ENCODE data around the gene RILPL1. TPM values are rescaled to one million over a fixed set of nuclear protein-coding genes. Genes with fewer than 3 reads are reported as not detected.

Gene RILPL1
- polyA plus RNA-seq, 1 donor (not counting 4 experiments of a cell fraction or from before 2014, with no cell fraction given) = 17.0 TPM

GRCh38 chr12:123471374-123472068 is 62.0 kb downstream of the RILPL1 start:
- H3K36me3 ChIP-seq (ENCODE audit: control insufficient read depth in 2 of 2, extremely low read depth in 1 of 2, insufficient read depth in 2 of 2, low read length in 2 of 2) = peaks cover 14 to 24% of the 10 kb centered on the region in 2 experiments
- TF ChIP-seq EZH2 (IDR thresholded peaks at IDR 0.05; ENCODE audit: low read length) (no peak), CTCF (optimal IDR thresholded peaks at IDR 0.05 in 1 of 3, IDR thresholded peaks at IDR 0.05 in 1 of 3, conservative IDR thresholded peaks at IDR 0.05 in 1 of 3; ENCODE audit: extremely low read depth in 1 of 3, insufficient read depth in 2 of 3, low read length in 3 of 3) (no peak)
- no peak for FAIRE-seq
- H3K9me1 ChIP-seq (ENCODE audit: control insufficient read depth, extremely low read depth, insufficient read depth, low read length) = no peaks in the 10 kb centered on the region
- no peak overlapping the region for H3K4me2 ChIP-seq (ENCODE audit: control insufficient read depth, extremely low read depth, insufficient read depth, low read depth, low read length)
- H3K4me1 ChIP-seq (ENCODE audit: control insufficient read depth, extremely low read depth, insufficient read depth, low read length) = no peaks in the 10 kb centered on the region
- H3K27me3 ChIP-seq (ENCODE audit: control insufficient read depth, extremely low read depth, insufficient read depth, low read length) = no peaks in the 10 kb centered on the region
- no peak overlapping the region for H2AFZ ChIP-seq (ENCODE audit: control insufficient read depth, low read length)
- dilution Hi-C loops (cut with MboI; ENCODE audit: extremely low pct_ligation_motif_present, low sequenced_read_pairs) = no loop called here
- no peaks in the 10 kb centered on the region for H4K20me1 ChIP-seq (ENCODE audit: control insufficient read depth, extremely low read depth, insufficient read depth, low read length)
- DNase-seq (ENCODE audit: low read depth, low spot score) = no peak
- no peaks in the 10 kb centered on the region for H3K9me3 ChIP-seq (ENCODE audit: control insufficient read depth, low read depth, low read length)
- H3K9ac ChIP-seq (ENCODE audit: control insufficient read depth, extremely low read depth, insufficient read depth, low read length) = no peak overlapping the region
- no peaks in the 10 kb centered on the region for H3K79me2 ChIP-seq (ENCODE audit: control insufficient read depth, insufficient read depth, low read length)
- no peak overlapping the region for H3K4me3 ChIP-seq (ENCODE audit: control insufficient read depth in 2 of 3, extremely low read depth in 1 of 3, insufficient read depth in 2 of 3, low read depth in 1 of 3, low read length in 3 of 3)
- H3K27ac ChIP-seq (ENCODE audit: control insufficient read depth, insufficient read depth, low read length) = no peak overlapping the region

GRCh38 chr12:123469978-123470377 is 63.5 kb downstream of the RILPL1 start:
- dilution Hi-C loops (cut with MboI; ENCODE audit: extremely low pct_ligation_motif_present, low sequenced_read_pairs) = no loop called here
- no peaks in the 10 kb centered on the region for H3K9me1 ChIP-seq (ENCODE audit: control insufficient read depth, extremely low read depth, insufficient read depth, low read length)
- FAIRE-seq (no peak), DNase-seq (ENCODE audit: low read depth, low spot score) (no peak)
- no peak overlapping the region for H3K4me2 ChIP-seq (ENCODE audit: control insufficient read depth, extremely low read depth, insufficient read depth, low read depth, low read length)
- no peak for TF ChIP-seq CTCF (optimal IDR thresholded peaks at IDR 0.05 in 1 of 3, IDR thresholded peaks at IDR 0.05 in 1 of 3, conservative IDR thresholded peaks at IDR 0.05 in 1 of 3; ENCODE audit: extremely low read depth in 1 of 3, insufficient read depth in 2 of 3, low read length in 3 of 3)
- TF ChIP-seq EZH2 (IDR thresholded peaks at IDR 0.05; ENCODE audit: low read length) = no peak
- no peaks in the 10 kb centered on the region for H4K20me1 ChIP-seq (ENCODE audit: control insufficient read depth, extremely low read depth, insufficient read depth, low read length)
- no peaks in the 10 kb centered on the region for H3K9me3 ChIP-seq (ENCODE audit: control insufficient read depth, low read depth, low read length)
- H3K9ac ChIP-seq (ENCODE audit: control insufficient read depth, extremely low read depth, insufficient read depth, low read length) = no peak overlapping the region
- H3K27ac ChIP-seq (ENCODE audit: control insufficient read depth, insufficient read depth, low read length) = no peak overlapping the region
- no peak overlapping the region for H2AFZ ChIP-seq (ENCODE audit: control insufficient read depth, low read length)
- no peak overlapping the region for H3K4me3 ChIP-seq (ENCODE audit: control insufficient read depth in 2 of 3, extremely low read depth in 1 of 3, insufficient read depth in 2 of 3, low read depth in 1 of 3, low read length in 3 of 3)
- H3K36me3 ChIP-seq (ENCODE audit: control insufficient read depth in 2 of 2, extremely low read depth in 1 of 2, insufficient read depth in 2 of 2, low read length in 2 of 2) = peaks cover 12 to 31% of the 10 kb centered on the region in 2 experiments
- peaks cover 3% of the 10 kb centered on the region for H3K79me2 ChIP-seq (ENCODE audit: control insufficient read depth, insufficient read depth, low read length)
- H3K27me3 ChIP-seq (ENCODE audit: control insufficient read depth, extremely low read depth, insufficient read depth, low read length) = no peaks in the 10 kb centered on the region
- no peaks in the 10 kb centered on the region for H3K4me1 ChIP-seq (ENCODE audit: control insufficient read depth, extremely low read depth, insufficient read depth, low read length)
